ENCODE measurements around the gene DDX41.
"Not testable (repeated sequence)": the region's sequence is repeated elsewhere in the genome, so short reads cannot be mapped to it uniquely, and the experiment has no call there.

The DDX41 gene

GRCh38 chr5:177516601-177517568, at the start of gene DDX41:
Gene DDX41 (minus strand): TSS chr5:177516961. CDS start chr5:177516945, 16 bp downstream.
- peak within 1 kb of the TSS; percentile 93 for H3K27ac Mint-ChIP-seq
- peak within 1 kb of the TSS; percentile 90 for H3K4me3 Mint-ChIP-seq
- no peak for TF ChIP-seq CTCF (IDR thresholded peaks at IDR 0.05)
- no peaks in the 10 kb centered on the region for H3K9me3 Mint-ChIP-seq
- H3K27me3 Mint-ChIP-seq (ENCODE audit: low read depth, poor library complexity), result no peaks in the 10 kb centered on the region
- peak; percentile 96 for DNase-seq
- peaks cover 30% of the 10 kb centered on the region for H3K4me1 Mint-ChIP-seq
- peaks cover 39% of the 10 kb centered on the region for H3K36me3 Mint-ChIP-seq (ENCODE audit: low read depth)

- TF ChIP-seq CTCF (IDR thresholded peaks at IDR 0.05), result no peak
- no peak overlapping the region for H3K27ac Mint-ChIP-seq
- H3K9me3 Mint-ChIP-seq, result peaks cover 35% of the 10 kb centered on the region
- H3K27me3 Mint-ChIP-seq (ENCODE audit: low read depth, poor library complexity), result peaks cover 33% of the 10 kb centered on the region
- H3K4me1 Mint-ChIP-seq, result peaks cover 13% of the 10 kb centered on the region
- H3K36me3 Mint-ChIP-seq (ENCODE audit: low read depth), result no peaks in the 10 kb centered on the region
- no peak for DNase-seq
- no peak overlapping the region for H3K4me3 Mint-ChIP-seq
These were observed 48.3 kb upstream of the DDX41 start for GRCh38 chr5:177565046-177565445.

- not testable (repeated sequence) for H3K27ac Mint-ChIP-seq; H3K4me3 Mint-ChIP-seq; H3K36me3 Mint-ChIP-seq (ENCODE audit: low read depth); DNase-seq
- Mint-ChIP-seq H3K4me1 (peaks cover 37% of the 10 kb centered on the region), H3K9me3 (peaks cover 49% of the 10 kb centered on the region), H3K27me3 (ENCODE audit: low read depth, poor library complexity) (peaks cover 13% of the 10 kb centered on the region)
These were observed 42.7 kb upstream of the DDX41 start for GRCh38 chr5:177559446-177559941.

- H3K9me3 Mint-ChIP-seq, result peaks cover 40% of the 10 kb centered on the region
These were observed 41.0 kb upstream of the DDX41 start for GRCh38 chr5:177557796-177558195.

GRCh38 chr5:177557041-177557647, 40.4 kb upstream of the DDX41 start:
- Mint-ChIP-seq H3K36me3 (ENCODE audit: low read depth) (peaks cover 2% of the 10 kb centered on the region), H3K9me3 (peaks cover 33% of the 10 kb centered on the region), H3K4me1 (peaks cover 52% of the 10 kb centered on the region), H3K4me3 (no peak overlapping the region), H3K27me3 (ENCODE audit: low read depth, poor library complexity) (peaks cover 7% of the 10 kb centered on the region), H3K27ac (peak overlapping the region; percentile 80)
- TF ChIP-seq CTCF (IDR thresholded peaks at IDR 0.05), result no peak
- DNase-seq, result peak; percentile 32

More at GRCh38 chr5:177557796-177558195, 41.0 kb upstream of the DDX41 start:
- Mint-ChIP-seq H3K4me3 (no peak overlapping the region), H3K36me3 (ENCODE audit: low read depth) (no peaks in the 10 kb centered on the region), H3K4me1 (peaks cover 46% of the 10 kb centered on the region), H3K27me3 (ENCODE audit: low read depth, poor library complexity) (peaks cover 7% of the 10 kb centered on the region), H3K27ac (no peak overlapping the region)
- no peak for TF ChIP-seq CTCF (IDR thresholded peaks at IDR 0.05)
- no peak for DNase-seq

- Mint-ChIP-seq H3K27me3 (ENCODE audit: low read depth, poor library complexity) (no peaks in the 10 kb centered on the region), H3K9me3 (peaks cover 18% of the 10 kb centered on the region), H3K4me3 (peak overlapping the region; percentile 80), H3K36me3 (ENCODE audit: low read depth) (peaks cover 17% of the 10 kb centered on the region), H3K4me1 (peaks cover 57% of the 10 kb centered on the region), H3K27ac (no peak overlapping the region)
- TF ChIP-seq CTCF (IDR thresholded peaks at IDR 0.05), result no peak
- no peak for DNase-seq
These were observed 38.9 kb upstream of the DDX41 start for GRCh38 chr5:177555665-177556064.
